ENCODE data around the gene RNF13. TPM values are rescaled to one million over a fixed set of nuclear protein-coding genes. Genes with fewer than 3 reads are reported as not detected.

RNF13 gene
- total and polyA plus RNA-seq, 2 donors (not counting 1 experiment from before 2014, with no cell fraction given): 38.0 to 86.5 TPM

GRCh38 chr3:149898771-149899170 lies 85.8 kb downstream of the RNF13 start:
- Histone ChIP-seq H3K4me3 (ENCODE audit: control extremely low read depth in 1 of 5, extremely low read depth in 1 of 5, insufficient read depth in 1 of 5, low read depth in 2 of 5, low read length in 4 of 5) (no peak overlapping the region), H3K79me2 (ENCODE audit: control insufficient read depth, insufficient read depth, low read length) (no peaks in the 10 kb centered on the region), H3K9ac (ENCODE audit: low read length) (no peak overlapping the region), H4K20me1 (ENCODE audit: control insufficient read depth, insufficient read depth, low read length, poor library complexity, severe bottlenecking) (peaks cover 5% of the 10 kb centered on the region), H3K36me3 (replicated peaks in 1 of 2; ENCODE audit: control extremely low read depth in 1 of 2, control insufficient read depth in 1 of 2, extremely low read depth in 1 of 2, insufficient read depth in 2 of 2, low read length in 1 of 2) (peaks cover 0 to 28% of the 10 kb centered on the region in 2 experiments), H3K4me1 (ENCODE audit: control insufficient read depth in 2 of 2, insufficient read depth in 2 of 2, low read length in 2 of 2) (no peaks in the 10 kb centered on the region), H3K9me3 (ENCODE audit: control extremely low read depth in 1 of 3, control insufficient read depth in 2 of 3, insufficient read depth in 1 of 3, low read length in 2 of 3) (no peaks in the 10 kb centered on the region), H3K4me2 (replicated peaks; ENCODE audit: low read depth, low read length, poor library complexity, severe bottlenecking) (no peak overlapping the region), H3K27ac (ENCODE audit: low read length in 2 of 2) (no peak overlapping the region), H2AFZ (ENCODE audit: insufficient read depth, low read depth, low read length, poor library complexity, severe bottlenecking) (no peak overlapping the region), H3K27me3 (replicated peaks in 1 of 4; ENCODE audit: control extremely low read depth in 1 of 4, control insufficient read depth in 3 of 4, insufficient read depth in 4 of 4, low read length in 3 of 4) (no peaks in the 10 kb centered on the region)
- no peaks in the 10 kb centered on the region for H3K27me3 Mint-ChIP-seq
- intact Hi-C loops (cut with micrococcal nuclease): no loop called here
- POLR2A ChIA-PET: no interaction called here
- no peak overlapping the region for H3K27ac Mint-ChIP-seq
- no peak for TF ChIP-seq EZH2 (IDR thresholded peaks at IDR 0.05; ENCODE audit: borderline replicate concordance, insufficient read depth, low read depth, low read length, poor library complexity, severe bottlenecking)
- TF ChIP-seq, protein P1, sequence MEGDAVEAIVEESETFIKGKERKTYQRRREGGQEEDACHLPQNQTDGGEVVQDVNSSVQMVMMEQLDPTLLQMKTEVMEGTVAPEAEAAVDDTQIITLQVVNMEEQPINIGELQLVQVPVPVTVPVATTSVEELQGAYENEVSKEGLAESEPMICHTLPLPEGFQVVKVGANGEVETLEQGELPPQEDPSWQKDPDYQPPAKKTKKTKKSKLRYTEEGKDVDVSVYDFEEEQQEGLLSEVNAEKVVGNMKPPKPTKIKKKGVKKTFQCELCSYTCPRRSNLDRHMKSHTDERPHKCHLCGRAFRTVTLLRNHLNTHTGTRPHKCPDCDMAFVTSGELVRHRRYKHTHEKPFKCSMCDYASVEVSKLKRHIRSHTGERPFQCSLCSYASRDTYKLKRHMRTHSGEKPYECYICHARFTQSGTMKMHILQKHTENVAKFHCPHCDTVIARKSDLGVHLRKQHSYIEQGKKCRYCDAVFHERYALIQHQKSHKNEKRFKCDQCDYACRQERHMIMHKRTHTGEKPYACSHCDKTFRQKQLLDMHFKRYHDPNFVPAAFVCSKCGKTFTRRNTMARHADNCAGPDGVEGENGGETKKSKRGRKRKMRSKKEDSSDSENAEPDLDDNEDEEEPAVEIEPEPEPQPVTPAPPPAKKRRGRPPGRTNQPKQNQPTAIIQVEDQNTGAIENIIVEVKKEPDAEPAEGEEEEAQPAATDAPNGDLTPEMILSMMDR (IDR thresholded peaks at IDR 0.05): no peak
- H3K4me1 Mint-ChIP-seq: no peaks in the 10 kb centered on the region
- DNase-seq (no peak), ATAC-seq (ENCODE audit: low read depth) (no peak)
- no CpG with 5 or more reads among the region's 2 CpGs for WGBS (ENCODE audit: insufficient coverage)
- CTCF ChIA-PET: interaction anchor here (0.8 to 0.9 kb wide), 2 partner anchors 15 to 133 kb away, joined by 3 read pairs; no protein-coding TSS in a partner anchor
- H3K4me3 Mint-ChIP-seq: no peak overlapping the region
- no peaks in the 10 kb centered on the region for H3K9me3 Mint-ChIP-seq (ENCODE audit: insufficient read depth)

DNA sequence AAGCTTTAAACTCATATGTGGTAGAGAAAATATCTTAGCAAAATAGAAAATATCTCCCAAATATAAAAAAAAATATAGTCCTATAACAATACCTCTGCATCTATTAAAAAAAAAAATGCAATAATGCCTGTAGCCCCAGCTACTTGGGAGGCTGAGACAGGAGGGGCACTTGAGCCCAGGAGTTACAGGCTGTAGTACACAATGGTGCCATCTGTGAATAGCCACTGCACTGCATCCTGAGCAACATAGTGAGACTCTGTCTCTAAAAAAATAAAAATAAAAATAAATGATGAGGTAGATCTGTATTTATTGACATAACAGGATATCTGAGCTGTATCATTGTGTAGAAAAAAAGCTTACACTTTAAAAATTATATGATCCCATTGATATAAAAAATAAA lies 87.3 kb downstream of the RNF13 start:
- Mint-ChIP-seq H3K27ac (no peak overlapping the region), H3K4me1 (no peaks in the 10 kb centered on the region), H3K4me3 (no peak overlapping the region), H3K9me3 (ENCODE audit: insufficient read depth) (no peaks in the 10 kb centered on the region), H3K27me3 (no peaks in the 10 kb centered on the region)
- Histone ChIP-seq H4K20me1 (ENCODE audit: control insufficient read depth, insufficient read depth, low read length, poor library complexity, severe bottlenecking) (no peaks in the 10 kb centered on the region), H3K27ac (ENCODE audit: low read length in 2 of 2) (no peak overlapping the region), H3K9me3 (ENCODE audit: control extremely low read depth in 1 of 3, control insufficient read depth in 2 of 3, insufficient read depth in 1 of 3, low read length in 2 of 3) (no peaks in the 10 kb centered on the region), H3K4me3 (ENCODE audit: control extremely low read depth in 1 of 5, extremely low read depth in 1 of 5, insufficient read depth in 1 of 5, low read depth in 2 of 5, low read length in 4 of 5) (no peak overlapping the region), H3K9ac (ENCODE audit: low read length) (no peak overlapping the region), H3K4me1 (ENCODE audit: control insufficient read depth in 2 of 2, insufficient read depth in 2 of 2, low read length in 2 of 2) (no peaks in the 10 kb centered on the region), H3K79me2 (ENCODE audit: control insufficient read depth, insufficient read depth, low read length) (no peaks in the 10 kb centered on the region), H3K36me3 (replicated peaks in 1 of 2; ENCODE audit: control extremely low read depth in 1 of 2, control insufficient read depth in 1 of 2, extremely low read depth in 1 of 2, insufficient read depth in 2 of 2, low read length in 1 of 2) (peaks cover 0 to 26% of the 10 kb centered on the region in 2 experiments), H3K27me3 (replicated peaks in 1 of 4; ENCODE audit: control extremely low read depth in 1 of 4, control insufficient read depth in 3 of 4, insufficient read depth in 4 of 4, low read length in 3 of 4) (no peaks in the 10 kb centered on the region), H3K4me2 (replicated peaks; ENCODE audit: low read depth, low read length, poor library complexity, severe bottlenecking) (no peak overlapping the region), H2AFZ (ENCODE audit: insufficient read depth, low read depth, low read length, poor library complexity, severe bottlenecking) (no peak overlapping the region)
- no peak for DNase-seq
- ATAC-seq (ENCODE audit: low read depth): no peak
- ChIA-PET POLR2A (no interaction called here), CTCF (no interaction called here)
- intact Hi-C loops (cut with micrococcal nuclease): no loop called here
- TF ChIP-seq, protein P1 (IDR thresholded peaks at IDR 0.05): no peak
- TF ChIP-seq EZH2 (IDR thresholded peaks at IDR 0.05; ENCODE audit: borderline replicate concordance, insufficient read depth, low read depth, low read length, poor library complexity, severe bottlenecking): no peak
